IMR-90 (cell line): Measurements from ENCODE around the gene UBR4. TPM values are rescaled to one million over a fixed set of nuclear protein-coding genes. Genes with fewer than 3 reads are reported as not detected.

ENCODE experiments used
- ATAC-seq: fragments of 200-7000 bp; cut with Tn5 transposase; 2 replicates; pipeline ENCODE4 v1.9.1; 2020; ENCODE audit warnings: low read depth, mild to moderate bottlenecking, moderate library complexity
- BruUV-seq: library from RNA; stranded (reverse); fragments of 400-500 nt; replicated peaks from 2 replicates; lab custom pipeline; 2021; lab: Mats Ljungman, UMichigan
- CTCF ChIA-PET: fragments of 300-600 bp; formaldehyde crosslinking; extraction: SDS; loops from one replicate; lab custom pipeline; 2021; ENCODE audit warnings: antibody characterized with exemption; lab: Yijun Ruan, JAX
- POLR2A ChIA-PET: fragments of 300-600 bp; sonication (Branson Sonifier 250); formaldehyde crosslinking; loops from one replicate; lab custom pipeline; 2022; ENCODE audit warnings: antibody characterized with exemption; ENCODE audit not compliant: unreplicated experiment; lab: Charles Lee
- DNase-seq: peaks from one replicate; pipeline ENCODE4 v3.0.0; 2013
- H2AFZ ChIP-seq: replicated peaks from 2 replicates; pipeline ENCODE3; 2013; ENCODE audit warnings: low read length, mild to moderate bottlenecking; ENCODE audit not compliant: poor library complexity
- H2AK5ac ChIP-seq: 2 replicates; pipeline ENCODE4 v1.6.1; 2013; ENCODE audit warnings: low read depth, low read length, inconsistent platforms
- H2AK9ac ChIP-seq: replicated peaks from 2 replicates; pipeline ENCODE3; 2013; ENCODE audit warnings: mild to moderate bottlenecking, low read depth, low read length, moderate library complexity; ENCODE audit not compliant: poor library complexity
- H2BK120ac ChIP-seq: 2 replicates; pipeline ENCODE4 v1.6.1; 2013; ENCODE audit warnings: low read depth, low read length, inconsistent platforms
- H2BK15ac ChIP-seq: 3 replicates; pipeline ENCODE4 v1.6.1; 2013; ENCODE audit warnings: low read depth, low read length, inconsistent platforms
- H2BK20ac ChIP-seq: 2 replicates; pipeline ENCODE4 v1.6.1; 2013; ENCODE audit warnings: low read depth, mild to moderate bottlenecking, inconsistent platforms, low read length, moderate library complexity
- H2BK5ac ChIP-seq: 2 replicates; pipeline ENCODE4 v1.6.1; 2013; ENCODE audit warnings: mild to moderate bottlenecking, low read depth, low read length, inconsistent platforms; ENCODE audit not compliant: poor library complexity, severe bottlenecking
- H3K14ac ChIP-seq: replicated peaks from 2 replicates; pipeline ENCODE4 v1.6.1; 2013; ENCODE audit warnings: low read depth, low read length, inconsistent platforms
- H3K18ac ChIP-seq: 2 replicates; pipeline ENCODE4 v1.6.1; 2013; ENCODE audit warnings: low read depth, low read length, control low read depth
- H3K23ac ChIP-seq: 2 replicates; pipeline ENCODE4 v1.6.1; 2013; ENCODE audit warnings: low read depth, low read length, inconsistent platforms
- H3K27ac ChIP-seq: 2 replicates; pipeline ENCODE4 v1.5.1; 2013; ENCODE audit warnings: mild to moderate bottlenecking, control low read depth, low read length; ENCODE audit not compliant: insufficient read depth
- H3K27me3 ChIP-seq: 2 replicates; pipeline ENCODE4 v1.6.1; 2013; ENCODE audit warnings: low read length; ENCODE audit not compliant: control insufficient read depth, insufficient read depth
- H3K36me3 ChIP-seq: 2 replicates; pipeline ENCODE4 v1.6.1; 2013; ENCODE audit warnings: low read length, mixed read lengths; ENCODE audit not compliant: control insufficient read depth, insufficient read depth
- H3K4ac ChIP-seq: 2 replicates; pipeline ENCODE4 v1.6.1; 2013; ENCODE audit warnings: low read depth, low read length, inconsistent platforms
- H3K4me1 ChIP-seq: 2 replicates; pipeline ENCODE4 v1.6.1; 2013; ENCODE audit warnings: low read length, mixed read lengths; ENCODE audit not compliant: control insufficient read depth, insufficient read depth
- H3K4me2 ChIP-seq: 2 replicates; pipeline ENCODE4 v1.6.1; 2013; ENCODE audit warnings: low read depth, mild to moderate bottlenecking, control low read depth, low read length, moderate library complexity
- H3K4me3 ChIP-seq: 2 replicates; pipeline ENCODE4 v1.5.1; 2013; ENCODE audit warnings: low read depth, mild to moderate bottlenecking, control low read depth, low read length, moderate library complexity; ENCODE audit not compliant: insufficient read depth
- H3K56ac ChIP-seq: 2 replicates; pipeline ENCODE4 v1.6.1; 2013; ENCODE audit warnings: low read length, inconsistent platforms; ENCODE audit not compliant: insufficient read depth; ENCODE audit errors: extremely low read depth
- H3K79me1 ChIP-seq, 2 experiments: 2 replicates each; pipeline ENCODE4 v1.6.1; 2013; ENCODE audit warnings: low read length in 2 of 2, inconsistent platforms in 1 of 2, low read depth in 1 of 2
- H3K9ac ChIP-seq: 2 replicates; pipeline ENCODE4 v1.6.1; 2013; ENCODE audit warnings: low read depth, low read length, control low read depth
- H3K9me1 ChIP-seq: 2 replicates; pipeline ENCODE4 v1.6.1; 2013; ENCODE audit warnings: low read length, inconsistent platforms; ENCODE audit not compliant: insufficient read depth
- H3K9me3 ChIP-seq: 2 replicates; pipeline ENCODE4 v1.6.1; 2013; ENCODE audit warnings: low read length; ENCODE audit not compliant: control insufficient read depth, insufficient read depth
- H4K20me1 ChIP-seq: 2 replicates; pipeline ENCODE4 v1.6.1; 2013; ENCODE audit warnings: low read length, inconsistent platforms; ENCODE audit not compliant: insufficient read depth
- H4K5ac ChIP-seq: 2 replicates; pipeline ENCODE4 v1.6.1; 2013; ENCODE audit warnings: mild to moderate bottlenecking, low read depth, low read length, control low read depth
- H4K8ac ChIP-seq, 2 experiments: 2 replicates each; pipeline ENCODE4 v1.6.1; 2013; ENCODE audit warnings: low read depth in 2 of 2, low read length in 2 of 2, control low read depth in 1 of 2, inconsistent platforms in 1 of 2
- H4K91ac ChIP-seq: 2 replicates; pipeline ENCODE4 v1.6.1; 2013; ENCODE audit warnings: low read depth, low read length, inconsistent platforms; ENCODE audit not compliant: insufficient read depth
- BHLHE40 ChIP-seq: fragments of 150-350 bp; IDR thresholded peaks from 2 replicates; pipeline ENCODE4 v1.6.1; 2016; ENCODE audit warnings: mild to moderate bottlenecking, low read depth, low read length
- CEBPB ChIP-seq: IDR thresholded peaks from 2 replicates; pipeline ENCODE4 v1.6.1; 2012; ENCODE audit warnings: low read depth, low read length, improper control_type of control experiment
- CHD1 ChIP-seq: IDR thresholded peaks from 2 replicates; pipeline ENCODE4 v1.6.1; 2012; ENCODE audit warnings: low read depth, low read length, improper control_type of control experiment
- FOS ChIP-seq: fragments of 150-350 bp; IDR thresholded peaks from 2 replicates; pipeline ENCODE4 v1.6.1; 2016; ENCODE audit warnings: low read depth, low read length
- MAFK ChIP-seq: IDR thresholded peaks from 2 replicates; pipeline ENCODE4 v1.6.1; 2012; ENCODE audit warnings: low read depth, low read length, improper control_type of control experiment
- MAZ ChIP-seq: IDR thresholded peaks from 2 replicates; pipeline ENCODE4 v1.6.1; 2012; ENCODE audit warnings: low read depth, mild to moderate bottlenecking, low read length, improper control_type of control experiment, moderate library complexity, borderline replicate concordance
- MXI1 ChIP-seq: IDR thresholded peaks from 2 replicates; pipeline ENCODE4 v1.6.1; 2012; ENCODE audit warnings: low read depth, mild to moderate bottlenecking, low read length, moderate library complexity, borderline replicate concordance
- NFE2L2 ChIP-seq: fragments of 150-350 bp; IDR thresholded peaks from 2 replicates; pipeline ENCODE4 v1.6.1; 2016; ENCODE audit warnings: low read depth, mild to moderate bottlenecking, low read length
- POLR2A ChIP-seq: IDR thresholded peaks from 2 replicates; pipeline ENCODE4 v1.6.1; 2012; ENCODE audit warnings: mild to moderate bottlenecking, low read depth, low read length
- RAD21 ChIP-seq: IDR thresholded peaks from 2 replicates; pipeline ENCODE4 v1.6.1; 2012; ENCODE audit warnings: low read length, improper control_type of control experiment
- RCOR1 ChIP-seq: IDR thresholded peaks from 2 replicates; pipeline ENCODE4 v1.6.1; 2012; ENCODE audit warnings: mild to moderate bottlenecking, low read length, improper control_type of control experiment; ENCODE audit not compliant: insufficient replicate concordance
- RFX5 ChIP-seq: IDR thresholded peaks from 2 replicates; pipeline ENCODE4 v1.8.0; 2012; ENCODE audit warnings: low read depth, mild to moderate bottlenecking, low read length, moderate library complexity
- SMC3 ChIP-seq: fragments of 150-350 bp; IDR thresholded peaks from 2 replicates; pipeline ENCODE4 v1.6.1; 2016; ENCODE audit warnings: low read depth, mild to moderate bottlenecking, antibody characterized with exemption, low read length, moderate library complexity
- WGBS, 2 experiments: methylation state at CpG; one replicate each; pipeline versions ENCODE4 v1.1.5 to v1.1.7; 2013; ENCODE audit warnings: missing lambda C conversion rate in 2 of 2; ENCODE audit not compliant: insufficient read length in 1 of 2; ENCODE audit errors: extremely low coverage in 2 of 2; 5-methylcytosine and 5-hydroxymethylcytosine counted together
- dilution Hi-C: fragments of 300-500 bp; cut with HindIII; formaldehyde crosslinking; loops from one replicate; pipeline ENCODE4 v1.14.3; 2018; ENCODE audit warnings: low sequenced_read_pairs; ENCODE audit not compliant: unreplicated experiment
- in situ Hi-C: fragments of 300-500 bp; cut with MboI; formaldehyde crosslinking; loops from 3 replicates; pipeline ENCODE4 v1.14.3; 2019; ENCODE audit warnings: low sequenced_read_pairs, inconsistent platforms, mixed read lengths
- intact Hi-C: fragments of 100-400 bp; cut with micrococcal nuclease; formaldehyde crosslinking; loops from 2 replicates; pipeline ENCODE4 v1.10.0; 2022
- polyA plus RNA-seq, 3 experiments: library from polyadenylated mRNA; depleted of rRNA; stranded (reverse); fragments of >200 nt; gene quantifications; 2 replicates each; pipeline ENCODE4 v1.2.3, GENCODE V29; 2012; ENCODE audit warnings: low replicate concordance in 1 of 3
- total RNA-seq: library from RNA; depleted of rRNA; stranded (reverse); fragments of >200 nt; gene quantifications from 2 replicates; pipeline ENCODE4 v1.2.3, GENCODE V29; 2012
- TF ChIP-seq, protein P1 (sequence below): fragments of 150-350 bp; IDR thresholded peaks from 2 replicates; pipeline ENCODE4 v1.6.1; 2017; ENCODE audit warnings: mild to moderate bottlenecking, antibody characterized with exemption, low read length, low read depth
- TF ChIP-seq, protein P2 (sequence below): fragments of 150-350 bp; IDR thresholded peaks from 2 replicates; pipeline ENCODE4 v1.6.1; 2016; ENCODE audit warnings: low read depth, mild to moderate bottlenecking, low read length, moderate library complexity, borderline replicate concordance
- TF ChIP-seq, protein P3 (sequence below): conservative IDR thresholded peaks from 2 replicates; pipeline ENCODE4 v1.5.1; 2012; ENCODE audit warnings: mild to moderate bottlenecking, low read depth, low read length, improper control_type of control experiment

UBR4 gene
- total and polyA plus RNA-seq, 2 of the 4 experiments (the other 2 are of a cell fraction) = 87.8 to 121 TPM

DNA sequence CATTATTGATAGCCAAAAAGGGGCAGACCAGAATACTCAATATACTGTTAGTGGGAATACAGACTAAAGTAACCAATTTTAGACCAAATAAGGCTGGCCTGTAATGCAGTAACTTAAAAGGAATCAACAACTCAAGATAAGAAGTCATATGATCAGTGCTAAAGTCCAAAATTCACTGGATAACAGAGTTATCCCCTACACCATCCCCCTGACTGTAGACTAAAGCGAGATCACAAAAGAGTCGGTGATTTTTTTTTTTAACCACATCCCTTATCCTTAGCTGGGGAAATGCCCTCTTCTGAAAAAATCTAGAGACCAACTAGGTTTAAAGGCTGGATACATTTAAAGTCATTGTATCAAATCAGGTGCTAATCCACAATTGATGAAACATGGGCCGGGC lies 7.7 kb downstream of the UBR4 start:
- no peak for ATAC-seq
- DNase-seq = no peak
- no peak overlapping the region for H3K14ac ChIP-seq
- no CpG with 5 or more reads among the region's 3 CpGs for WGBS, 2 experiments
- H2BK120ac ChIP-seq = no peak overlapping the region
- H2AK5ac ChIP-seq = no peak overlapping the region
- peaks cover 19% of the 10 kb centered on the region for H3K9me1 ChIP-seq
- in situ Hi-C loops (no loop called here), intact Hi-C loops (no loop called here), dilution Hi-C loops (no loop called here)
- H3K4ac ChIP-seq = no peak overlapping the region
- no peak overlapping the region for H3K23ac ChIP-seq
- no peak overlapping the region for H2BK5ac ChIP-seq
- H3K4me1 ChIP-seq = peaks cover 14% of the 10 kb centered on the region
- BruUV-seq = no TSS peak
- peaks cover 97% of the 10 kb centered on the region for H4K20me1 ChIP-seq
- H3K27me3 ChIP-seq = no peaks in the 10 kb centered on the region
- H3K4me3 ChIP-seq = no peak overlapping the region
- H3K18ac ChIP-seq = no peak overlapping the region
- TF ChIP-seq, protein P1, sequence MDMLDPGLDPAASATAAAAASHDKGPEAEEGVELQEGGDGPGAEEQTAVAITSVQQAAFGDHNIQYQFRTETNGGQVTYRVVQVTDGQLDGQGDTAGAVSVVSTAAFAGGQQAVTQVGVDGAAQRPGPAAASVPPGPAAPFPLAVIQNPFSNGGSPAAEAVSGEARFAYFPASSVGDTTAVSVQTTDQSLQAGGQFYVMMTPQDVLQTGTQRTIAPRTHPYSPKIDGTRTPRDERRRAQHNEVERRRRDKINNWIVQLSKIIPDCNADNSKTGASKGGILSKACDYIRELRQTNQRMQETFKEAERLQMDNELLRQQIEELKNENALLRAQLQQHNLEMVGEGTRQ = no peak
- TF ChIP-seq RCOR1 (no peak), BHLHE40 (no peak), SMC3 (no peak), FOS (no peak), CEBPB (no peak), NFE2L2 (no peak), CHD1 (no peak), RAD21 (no peak), RFX5 (no peak), MAFK (no peak), MXI1 (no peak), POLR2A (no peak), MAZ (no peak)
- TF ChIP-seq, protein P2, sequence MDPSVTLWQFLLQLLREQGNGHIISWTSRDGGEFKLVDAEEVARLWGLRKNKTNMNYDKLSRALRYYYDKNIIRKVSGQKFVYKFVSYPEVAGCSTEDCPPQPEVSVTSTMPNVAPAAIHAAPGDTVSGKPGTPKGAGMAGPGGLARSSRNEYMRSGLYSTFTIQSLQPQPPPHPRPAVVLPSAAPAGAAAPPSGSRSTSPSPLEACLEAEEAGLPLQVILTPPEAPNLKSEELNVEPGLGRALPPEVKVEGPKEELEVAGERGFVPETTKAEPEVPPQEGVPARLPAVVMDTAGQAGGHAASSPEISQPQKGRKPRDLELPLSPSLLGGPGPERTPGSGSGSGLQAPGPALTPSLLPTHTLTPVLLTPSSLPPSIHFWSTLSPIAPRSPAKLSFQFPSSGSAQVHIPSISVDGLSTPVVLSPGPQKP = no peak
- TF ChIP-seq, protein P3, sequence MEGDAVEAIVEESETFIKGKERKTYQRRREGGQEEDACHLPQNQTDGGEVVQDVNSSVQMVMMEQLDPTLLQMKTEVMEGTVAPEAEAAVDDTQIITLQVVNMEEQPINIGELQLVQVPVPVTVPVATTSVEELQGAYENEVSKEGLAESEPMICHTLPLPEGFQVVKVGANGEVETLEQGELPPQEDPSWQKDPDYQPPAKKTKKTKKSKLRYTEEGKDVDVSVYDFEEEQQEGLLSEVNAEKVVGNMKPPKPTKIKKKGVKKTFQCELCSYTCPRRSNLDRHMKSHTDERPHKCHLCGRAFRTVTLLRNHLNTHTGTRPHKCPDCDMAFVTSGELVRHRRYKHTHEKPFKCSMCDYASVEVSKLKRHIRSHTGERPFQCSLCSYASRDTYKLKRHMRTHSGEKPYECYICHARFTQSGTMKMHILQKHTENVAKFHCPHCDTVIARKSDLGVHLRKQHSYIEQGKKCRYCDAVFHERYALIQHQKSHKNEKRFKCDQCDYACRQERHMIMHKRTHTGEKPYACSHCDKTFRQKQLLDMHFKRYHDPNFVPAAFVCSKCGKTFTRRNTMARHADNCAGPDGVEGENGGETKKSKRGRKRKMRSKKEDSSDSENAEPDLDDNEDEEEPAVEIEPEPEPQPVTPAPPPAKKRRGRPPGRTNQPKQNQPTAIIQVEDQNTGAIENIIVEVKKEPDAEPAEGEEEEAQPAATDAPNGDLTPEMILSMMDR = no peak
- H2BK15ac ChIP-seq = no peak overlapping the region
- peaks cover 29% of the 10 kb centered on the region for H3K36me3 ChIP-seq
- H2AFZ ChIP-seq = no peak overlapping the region
- H3K56ac ChIP-seq = no peak overlapping the region
- no peak overlapping the region for H4K5ac ChIP-seq
- H2AK9ac ChIP-seq = no peak overlapping the region
- H2BK20ac ChIP-seq = no peak overlapping the region
- no peak overlapping the region for H4K91ac ChIP-seq
- H3K9me3 ChIP-seq = no peaks in the 10 kb centered on the region
- H4K8ac ChIP-seq = no peak overlapping the region
- H3K9ac ChIP-seq = no peak overlapping the region
- ChIA-PET POLR2A (no interaction called here), CTCF (interaction anchor here (0.6 kb wide), 1 partner anchor 8 kb away, joined by 3 read pairs; no protein-coding TSS in a partner anchor)
- peaks cover 17 to 75% of the 10 kb centered on the region in 2 experiments for H3K79me1 ChIP-seq
- no peak overlapping the region for H3K4me2 ChIP-seq
- H3K27ac ChIP-seq = no peak overlapping the region
